Ascending aorta (tissue), 2 donors: ENCODE data around the gene INTS15. TPM values are rescaled to one million over a fixed set of nuclear protein-coding genes. Genes with fewer than 3 reads are reported as not detected.

Source experiments
- DNase-seq, 2 donors: peaks; one replicate each; pipeline ENCODE4 v3.0.0-alpha.2; 2019; ENCODE audit warnings: low spot score in 2 of 2
- H3K27ac ChIP-seq, 2 donors: fragments of 200-600 bp; sonication (generic); one replicate each; pipeline ENCODE4 v1.5.1; 2016 to 2017; ENCODE audit warnings: mild to moderate bottlenecking in 1 of 2
- H3K27me3 ChIP-seq: fragments of 200-600 bp; sonication (generic); one replicate; pipeline ENCODE4 v1.5.1; 2017
- H3K36me3 ChIP-seq, 2 donors: fragments of 200-600 bp; sonication (generic); one replicate each; pipeline ENCODE4 v1.5.1; 2016
- H3K4me1 ChIP-seq, 2 donors: fragments of 200-600 bp; sonication (generic); one replicate each; pipeline ENCODE4 v1.5.1; 2016 to 2017; ENCODE audit warnings: mild to moderate bottlenecking in 1 of 2
- H3K4me3 ChIP-seq, 2 donors: fragments of 200-600 bp; sonication (generic); one replicate each; pipeline ENCODE4 v1.5.1; 2016 to 2017; ENCODE audit warnings: mild to moderate bottlenecking in 1 of 2
- H3K9me3 ChIP-seq, 2 donors: fragments of 200-600 bp; sonication (generic); one replicate each; pipeline ENCODE4 v1.5.1; 2016
- CTCF ChIP-seq, 3 experiments: fragments of 200-600 bp in 2 of 3; fragments of 450-650 bp in 1 of 3; sonication (generic) in 2 of 3; IDR thresholded peaks; one replicate each; pipeline ENCODE4 v1.5.1; 2016 to 2019; ENCODE audit warnings: antibody characterized with exemption in 3 of 3, mild to moderate bottlenecking in 1 of 3, moderate library complexity in 1 of 3
- intact Hi-C: fragments of 100-400 bp; cut with DNase I; formaldehyde crosslinking; loops from one replicate; pipeline ENCODE4 v1.15.1; 2023
- total RNA-seq: library from RNA; depleted of rRNA; stranded (reverse); fragments of >200 nt; gene quantifications from one replicate; pipeline ENCODE4 v1.1.0, GENCODE V29; 2016

INTS15 gene
- total RNA-seq, 1 donor from 2014 or later, result 15.2 TPM

- no peak within 1 kb of the TSS for H3K27ac ChIP-seq
- H3K4me1 ChIP-seq, result no peaks in the 10 kb centered on the region
- no peaks in the 10 kb centered on the region for H3K36me3 ChIP-seq
- no peaks in the 10 kb centered on the region for H3K27me3 ChIP-seq
- intact Hi-C loops, result no loop called here
- TF ChIP-seq CTCF (IDR thresholded peaks at IDR 0.05), result no peak
- H3K9me3 ChIP-seq, result no peaks in the 10 kb centered on the region
- no peak within 1 kb of the TSS for H3K4me3 ChIP-seq
- DNase-seq, result no peak
Measured at GRCh38 chr7:6551016-6551511, 38.8 kb upstream of the INTS15 start, which contains the start of gene GRID2IP. Gene GRID2IP (minus strand): TSS chr7:6551461. CDS start chr7:6551436, 25 bp downstream.

DNA sequence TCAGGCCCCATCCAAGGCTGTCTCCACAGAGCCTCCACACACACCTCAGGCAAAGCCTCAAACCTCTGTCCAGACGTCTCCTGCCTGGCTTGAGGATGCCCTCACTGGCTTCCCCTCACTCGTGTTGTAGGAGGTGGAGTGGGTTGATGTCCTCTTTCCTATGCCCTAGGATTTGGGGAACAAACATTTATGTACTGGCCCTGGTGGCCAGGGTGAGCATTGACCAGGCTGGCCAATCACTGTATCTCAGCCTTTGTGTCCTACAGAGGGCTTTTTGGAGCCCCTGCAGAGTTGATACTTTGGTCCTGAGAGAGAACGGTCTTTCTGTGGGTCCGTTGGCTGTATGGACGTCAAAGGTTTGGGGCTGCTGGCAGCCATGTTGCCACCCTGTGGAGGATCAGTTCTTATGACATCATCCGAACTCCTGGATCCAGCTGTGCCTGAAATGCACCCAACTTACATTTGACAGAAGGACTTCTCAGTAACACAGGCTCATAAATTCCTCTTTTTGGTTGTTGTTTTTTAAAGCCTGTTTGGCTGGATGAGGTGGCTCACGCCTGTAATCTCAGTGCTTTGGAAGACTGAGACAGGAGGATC is 36.3 kb upstream of the INTS15 start:
- H3K4me1 ChIP-seq, result no peaks in the 10 kb centered on the region
- intact Hi-C loops, result no loop called here
- no peaks in the 10 kb centered on the region for H3K27me3 ChIP-seq
- DNase-seq, result no peak
- H3K4me3 ChIP-seq, result no peak overlapping the region
- no peak overlapping the region for H3K27ac ChIP-seq
- no peaks in the 10 kb centered on the region for H3K36me3 ChIP-seq
- TF ChIP-seq CTCF (IDR thresholded peaks at IDR 0.05), result no peak
- H3K9me3 ChIP-seq, result no peaks in the 10 kb centered on the region

- Histone ChIP-seq H3K27ac (no peak overlapping the region), H3K36me3 (no peaks in the 10 kb centered on the region), H3K4me1 (no peaks in the 10 kb centered on the region), H3K4me3 (no peak overlapping the region), H3K9me3 (no peaks in the 10 kb centered on the region), H3K27me3 (no peaks in the 10 kb centered on the region)
- intact Hi-C loops, result no loop called here
- DNase-seq, result no peak
- TF ChIP-seq CTCF (IDR thresholded peaks at IDR 0.05), result no peak
Measured at GRCh38 chr7:6554848-6555247, 35.0 kb upstream of the INTS15 start.

GRCh38 chr7:6556196-6556595 is 33.6 kb upstream of the INTS15 start:
- H3K27ac ChIP-seq, result no peak overlapping the region

GRCh38 chr7:6558837-6559236 is 31.0 kb upstream of the INTS15 start:
- intact Hi-C loops, result no loop called here
- no peaks in the 10 kb centered on the region for H3K9me3 ChIP-seq
- H3K4me1 ChIP-seq, result no peaks in the 10 kb centered on the region
- no peak for TF ChIP-seq CTCF (IDR thresholded peaks at IDR 0.05)
- no peak overlapping the region for H3K4me3 ChIP-seq
- H3K27ac ChIP-seq, result no peak overlapping the region
- no peaks in the 10 kb centered on the region for H3K36me3 ChIP-seq
- DNase-seq, result no peak
- no peaks in the 10 kb centered on the region for H3K27me3 ChIP-seq

More at GRCh38 chr7:6556196-6556595, 33.6 kb upstream of the INTS15 start:
- TF ChIP-seq CTCF (IDR thresholded peaks at IDR 0.05), result no peak
- no peaks in the 10 kb centered on the region for H3K9me3 ChIP-seq
- no peaks in the 10 kb centered on the region for H3K36me3 ChIP-seq
- intact Hi-C loops, result no loop called here
- no peak for DNase-seq
- H3K4me3 ChIP-seq, result no peak overlapping the region
- no peaks in the 10 kb centered on the region for H3K4me1 ChIP-seq
- H3K27me3 ChIP-seq, result no peaks in the 10 kb centered on the region
